Heart right ventricle (tissue), 16 donors: ENCODE results near the gene ATP5F1E. TPM values are rescaled to one million over a fixed set of nuclear protein-coding genes. Genes with fewer than 3 reads are reported as not detected.

Experiments used
- ATAC-seq, 8 donors: fragments of 200-7000 bp; cut with Tn5 transposase; one replicate each; pipeline ENCODE4 v1.9.1; 2020; ENCODE audit warnings: mild to moderate bottlenecking in 8 of 8, moderate library complexity in 8 of 8, moderate number of reproducible peaks in 1 of 8
- DNase-seq, 2 donors: peaks; one replicate each; pipeline ENCODE4 v3.0.0-alpha.2; 2020
- H3K27ac ChIP-seq, 10 donors: fragments of 200-600 bp; sonication (generic) in 2 of 10; one replicate each; pipeline versions ENCODE4 v1.5.0 to v1.8.0; 2020 to 2022; ENCODE audit warnings: mild to moderate bottlenecking in 3 of 10
- H3K27me3 ChIP-seq, 7 donors: fragments of 200-600 bp; one replicate each; pipeline ENCODE4 v1.8.0; 2021 to 2022; ENCODE audit warnings: mild to moderate bottlenecking in 2 of 7
- H3K36me3 ChIP-seq, 9 donors: fragments of 200-600 bp; sonication (generic) in 1 of 9; one replicate each; pipeline versions ENCODE4 v1.5.0 to v1.8.0; 2020 to 2022; ENCODE audit warnings: mild to moderate bottlenecking in 2 of 9
- H3K4me1 ChIP-seq, 9 donors: fragments of 200-600 bp; sonication (generic) in 1 of 9; one replicate each; pipeline versions ENCODE4 v1.5.0 to v1.8.0; 2020 to 2022; ENCODE audit warnings: mild to moderate bottlenecking in 4 of 9
- H3K4me3 ChIP-seq, 10 donors: fragments of 200-600 bp; sonication (generic) in 2 of 10; one replicate each; pipeline versions ENCODE4 v1.5.0 to v1.8.0; 2020 to 2022; ENCODE audit warnings: mild to moderate bottlenecking in 7 of 10, moderate library complexity in 2 of 10
- H3K9me3 ChIP-seq, 11 donors: fragments of 200-600 bp in 10 of 11; sonication (generic) in 2 of 11; one replicate each; pipeline versions ENCODE4 v1.5.0 to v1.8.0; 2013 to 2022; ENCODE audit warnings: mild to moderate bottlenecking in 2 of 11, control low read depth in 1 of 11, moderate library complexity in 1 of 11
- WGBS, 2 donors: extraction: QIAGEN DNeasy Blood & Tissue Kit; methylation state at CpG; one replicate each; pipeline ENCODE4 v1.1.7; 2013; ENCODE audit warnings: inconsistent platforms in 1 of 2; 5-methylcytosine and 5-hydroxymethylcytosine counted together
- intact Hi-C, 10 donors: fragments of 100-400 bp; cut with DNase I; formaldehyde crosslinking; loops; one replicate each; pipeline versions ENCODE4 v1.11.1 to v1.14.2; 2022
- polyA plus RNA-seq, 2 donors: library from polyadenylated mRNA; stranded (reverse); fragments of 200-250 nt; gene quantifications; one replicate each; pipeline ENCODE4 v1.2.3, GENCODE V29; 2013
- total RNA-seq, 10 donors: library from RNA; stranded (reverse); fragmentation: NEBNext Ultra II Directional in 3 of 10; extraction: Animal tissue kit (Norgen Biotek cat#: 25700) in 3 of 10; gene quantifications; one replicate each; pipeline versions ENCODE4 v1.2.1 to v1.2.4, GENCODE V29; 2021 to 2023
- TF ChIP-seq, protein P1 (sequence below), 9 donors: fragments of 200-600 bp; sonication (generic) in 2 of 9; IDR thresholded peaks; one replicate each; pipeline versions ENCODE4 v1.5.0 to v1.8.0; 2021 to 2022; ENCODE audit warnings: antibody characterized with exemption in 9 of 9, mild to moderate bottlenecking in 5 of 9, moderate library complexity in 1 of 9
- donor health status: Arrhythmogenic right ventricular cardiomyopathy.
- donor health status: ischemic (EF 13 %, LVEDD 7.1; RV severe dilation, severe dysfunction).
- donor health status: healthy with polysubstance abuse.
- donor health status: DM: no; HTN: yes; CAD: no.
- donor health status: DM: no; HTN: no; CAD: no.
- donor health status: ischemic (EF 25% LVEDD 6.9; RV normal size, moderate dysfunction).
- donor health status: ischemic (EF 25% LVEDD 5.7; RV mildly dilated, moderate dysfunction).
- donor health status: healthy.
- donor health status: DM: yes; HTN: yes; CAD: no.
- donor health status: Ischemic cardiomyopathy.
- donor health status: ischemic (EF 35%, LVEDD 5.7; RV mildly dilated, moderate dysfunction).
- donor health status: nonischemic (EF 11% LVEDD 7.7; RV severe dilation, severe dysfunction).
- donor health status: DM: yes; HTN: yes; CAD: no.
- donor health status: PGD.
- donor health status: ischemic (EF 29% LVEDD 5.4; RV normal size, mild dysfunction).
- donor health status: nonischemic (EF 23%, LVEDD 6.1; RV moderate dilation, normal function).

Gene ATP5F1E
- total and polyA plus RNA-seq, 12 donors: 84.7 to 155 (median 121) TPM

DNA sequence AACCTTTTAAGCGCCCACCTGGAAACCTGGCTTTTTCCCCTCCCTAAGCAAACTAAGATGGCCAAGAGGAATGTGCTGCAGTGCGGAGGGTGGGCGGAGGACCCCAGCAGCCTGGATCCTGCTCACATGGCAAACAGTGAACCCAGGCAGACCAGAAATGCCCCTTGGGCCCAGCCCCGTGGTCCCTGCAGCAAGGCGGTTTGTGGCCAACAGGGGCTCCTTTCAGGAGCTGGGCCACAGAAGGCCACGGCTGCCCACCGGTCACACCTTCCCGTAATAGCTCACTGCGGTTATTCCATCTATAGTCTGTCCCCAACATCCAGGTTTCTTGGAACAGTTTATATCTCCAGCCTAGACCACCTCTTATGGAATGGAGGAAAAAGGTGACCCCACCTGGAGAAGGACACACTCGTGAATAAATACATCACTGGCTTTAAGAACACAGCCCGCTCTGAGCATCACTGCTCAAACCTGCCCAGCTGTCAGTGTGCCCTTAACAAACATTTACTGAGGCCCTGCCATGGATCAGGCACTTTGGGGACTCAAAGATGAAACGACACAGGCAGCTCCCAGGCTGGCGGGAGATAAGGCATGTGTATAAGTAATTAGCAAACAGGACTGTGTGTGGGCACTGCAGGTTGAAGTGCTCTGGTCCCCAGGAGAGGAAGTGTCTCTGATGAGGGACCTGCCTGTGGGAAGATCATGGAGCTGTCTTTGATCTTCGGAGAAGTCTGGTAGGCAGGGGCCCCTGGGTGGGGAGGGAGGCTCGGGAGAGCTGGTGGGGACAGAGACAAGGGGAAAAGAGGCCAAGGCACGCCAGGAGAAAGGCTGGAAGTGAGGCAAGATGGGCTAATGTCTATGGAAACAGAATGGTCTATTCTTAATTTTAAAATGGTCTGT, 16.1 kb downstream of the ATP5F1E start:
- DNase-seq (no peak), ATAC-seq (no peak)
- Histone ChIP-seq H3K36me3 (peaks cover 0 to 1% (median 0%) of the 10 kb centered on the region in 9 donors), H3K4me1 (peaks cover 2 to 44% (median 34%) of the 10 kb centered on the region in 9 donors), H3K27ac (peak overlapping the region in 4 of 10 donors; percentile 18 to 65 (median 48)), H3K9me3 (no peaks in the 10 kb centered on the region), H3K27me3 (no peaks in the 10 kb centered on the region), H3K4me3 (no peak overlapping the region)
- 80 to 85% methylated on average over 15 to 16 of the region's 16 CpGs for WGBS, 2 donors
- intact Hi-C loops: loop anchor here in 1 of 10 donors (10.0 kb wide), 1 partner anchor 121 kb away; no protein-coding TSS in a partner anchor
- TF ChIP-seq, protein P1, sequence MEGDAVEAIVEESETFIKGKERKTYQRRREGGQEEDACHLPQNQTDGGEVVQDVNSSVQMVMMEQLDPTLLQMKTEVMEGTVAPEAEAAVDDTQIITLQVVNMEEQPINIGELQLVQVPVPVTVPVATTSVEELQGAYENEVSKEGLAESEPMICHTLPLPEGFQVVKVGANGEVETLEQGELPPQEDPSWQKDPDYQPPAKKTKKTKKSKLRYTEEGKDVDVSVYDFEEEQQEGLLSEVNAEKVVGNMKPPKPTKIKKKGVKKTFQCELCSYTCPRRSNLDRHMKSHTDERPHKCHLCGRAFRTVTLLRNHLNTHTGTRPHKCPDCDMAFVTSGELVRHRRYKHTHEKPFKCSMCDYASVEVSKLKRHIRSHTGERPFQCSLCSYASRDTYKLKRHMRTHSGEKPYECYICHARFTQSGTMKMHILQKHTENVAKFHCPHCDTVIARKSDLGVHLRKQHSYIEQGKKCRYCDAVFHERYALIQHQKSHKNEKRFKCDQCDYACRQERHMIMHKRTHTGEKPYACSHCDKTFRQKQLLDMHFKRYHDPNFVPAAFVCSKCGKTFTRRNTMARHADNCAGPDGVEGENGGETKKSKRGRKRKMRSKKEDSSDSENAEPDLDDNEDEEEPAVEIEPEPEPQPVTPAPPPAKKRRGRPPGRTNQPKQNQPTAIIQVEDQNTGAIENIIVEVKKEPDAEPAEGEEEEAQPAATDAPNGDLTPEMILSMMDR (IDR thresholded peaks at IDR 0.05): no peak

DNA sequence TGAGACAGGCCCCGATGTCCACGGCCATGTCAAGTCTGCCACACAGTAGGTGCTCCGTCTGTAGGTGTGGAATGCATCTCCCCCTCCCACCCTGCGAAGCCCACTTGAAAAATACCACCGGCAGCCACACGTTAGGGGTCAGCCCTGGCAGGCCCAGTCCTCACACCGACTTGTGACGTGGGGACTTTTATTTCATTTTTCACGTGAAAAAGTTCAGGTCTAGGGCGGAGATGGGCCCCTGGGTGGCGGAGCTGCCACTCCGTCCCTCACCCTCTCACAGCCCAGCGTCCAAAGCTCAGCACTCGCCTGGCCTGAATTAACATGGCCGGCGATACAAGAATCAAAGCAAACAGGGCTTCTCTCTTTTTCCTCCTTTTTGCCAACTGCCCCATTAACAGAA, 16.7 kb downstream of the ATP5F1E start:
- intact Hi-C loops: loop anchor here in 1 of 10 donors (10.0 kb wide), 1 partner anchor 121 kb away; no protein-coding TSS in a partner anchor
- Histone ChIP-seq H3K4me1 (peaks cover 2 to 51% (median 40%) of the 10 kb centered on the region in 9 donors), H3K36me3 (no peaks in the 10 kb centered on the region), H3K27me3 (no peaks in the 10 kb centered on the region), H3K27ac (peak overlapping the region in 4 of 10 donors; percentile 21 to 58 (median 48)), H3K4me3 (no peak overlapping the region), H3K9me3 (no peaks in the 10 kb centered on the region)
- no peak for DNase-seq
- TF ChIP-seq, protein P1 (IDR thresholded peaks at IDR 0.05): no peak
- no peak for ATAC-seq
- 93 to 95% methylated on average over 16 of the region's 16 CpGs for WGBS, 2 donors

DNA sequence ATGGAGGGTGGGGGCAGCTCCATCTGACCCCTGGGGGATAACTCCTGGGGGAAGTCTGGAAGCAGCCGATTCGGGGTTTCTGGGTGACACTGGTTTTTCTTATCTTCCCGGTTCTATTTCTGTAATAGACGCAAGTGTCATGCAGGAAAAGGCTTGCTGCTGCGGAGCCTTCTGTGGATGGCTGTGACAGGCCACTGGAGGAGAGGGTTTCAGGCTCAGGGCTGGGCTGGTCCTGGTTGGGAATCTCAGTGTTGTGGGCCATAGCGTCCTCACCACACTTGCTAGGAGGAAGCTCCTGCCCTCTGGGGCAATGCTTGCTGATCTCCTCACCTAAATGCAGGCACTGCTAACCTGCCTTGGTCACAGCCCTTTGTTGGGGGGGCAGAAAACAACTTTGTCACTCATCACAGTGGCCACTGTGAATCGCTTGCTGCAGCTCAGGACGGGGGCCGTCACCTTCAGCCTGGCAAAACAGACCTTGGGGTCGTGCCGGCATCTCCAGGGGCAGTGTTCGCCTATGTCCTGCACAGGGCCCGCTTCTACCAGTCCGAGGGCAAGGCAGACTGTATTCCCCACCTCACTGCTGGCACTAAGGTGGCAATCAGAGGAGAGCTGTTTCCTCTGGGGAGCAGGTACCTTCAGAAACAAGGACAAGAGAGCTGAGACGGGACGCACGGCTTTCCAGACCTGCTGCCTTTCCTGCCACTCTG, 17.3 kb downstream of the ATP5F1E start:
- intact Hi-C loops: loop anchor here in 1 of 10 donors (10.0 kb wide), 1 partner anchor 120 kb away; no protein-coding TSS in a partner anchor
- peak in 6 of 8 donors; percentile 24 to 52 (median 46) for ATAC-seq

More for the DNA sequence above, 17.3 kb downstream of the ATP5F1E start:
- H3K9me3 ChIP-seq: no peaks in the 10 kb centered on the region
- peak overlapping the region in 1 of 10 donors; percentile 10 for H3K4me3 ChIP-seq
- peaks cover 2 to 57% (median 45%) of the 10 kb centered on the region in 9 donors for H3K4me1 ChIP-seq
- TF ChIP-seq, protein P1 (IDR thresholded peaks at IDR 0.05): no peak
- peak overlapping the region in 9 of 10 donors; percentile 12 to 58 (median 51) for H3K27ac ChIP-seq
- H3K36me3 ChIP-seq: no peaks in the 10 kb centered on the region
- no peaks in the 10 kb centered on the region for H3K27me3 ChIP-seq
- 66 to 74% methylated on average over 17 of the region's 17 CpGs for WGBS, 2 donors
- DNase-seq: no peak
